HepG2 (cell line): ENCODE data around the gene HTRA2. TPM values are rescaled to one million over a fixed set of nuclear protein-coding genes. Genes with fewer than 3 reads are reported as not detected.

Experiments
- AHR ChIP-seq: IDR thresholded peaks from 2 replicates; pipeline ENCODE4 v1.6.1; 2018; ENCODE audit warnings: missing genetic modification reagents, missing compliant biosample characterization
- CAMTA2 ChIP-seq: sonication (generic); formaldehyde crosslinking; IDR thresholded peaks from 2 replicates; pipeline ENCODE4 v1.4.0; 2020; ENCODE audit warnings: mild to moderate bottlenecking, missing genetic modification reagents, borderline replicate concordance
- CEBPG ChIP-seq: IDR thresholded peaks from 2 replicates; pipeline ENCODE4 v1.6.1; 2016
- CENPT ChIP-seq: sonication (generic); formaldehyde crosslinking; IDR thresholded peaks from 2 replicates; pipeline ENCODE4 v1.8.0; 2022; ENCODE audit warnings: low read depth, mild to moderate bottlenecking, moderate library complexity, missing genetic modification reagents
- FIP1L1 ChIP-seq: fragments of 200-400 bp; formaldehyde crosslinking; IDR thresholded peaks from 2 replicates; pipeline ENCODE4 v1.6.1; 2018; ENCODE audit warnings: low read depth, mild to moderate bottlenecking, low read length, moderate library complexity, borderline replicate concordance; ENCODE audit not compliant: insufficient read depth
- KMT2A ChIP-seq: sonication (generic); formaldehyde crosslinking; IDR thresholded peaks from 2 replicates; pipeline ENCODE4 v1.4.0; 2020; ENCODE audit warnings: missing genetic modification reagents
- MTA3 ChIP-seq: sonication (generic); formaldehyde crosslinking; IDR thresholded peaks from 2 replicates; pipeline ENCODE4 v1.4.0; 2020; ENCODE audit warnings: missing genetic modification reagents
- NFIC ChIP-seq: IDR thresholded peaks from 2 replicates; pipeline ENCODE4 v1.6.1; 2012; ENCODE audit warnings: mild to moderate bottlenecking, low read length, inconsistent platforms
- PATZ1 ChIP-seq: sonication (generic); formaldehyde crosslinking; IDR thresholded peaks from 2 replicates; pipeline ENCODE4 v1.4.0; 2020; ENCODE audit warnings: missing genetic modification reagents
- PAXIP1 ChIP-seq: sonication (generic); formaldehyde crosslinking; conservative IDR thresholded peaks from 2 replicates; pipeline ENCODE4 v1.4.0; 2020; ENCODE audit warnings: mild to moderate bottlenecking, missing genetic modification reagents, moderate library complexity
- RNF2 ChIP-seq: fragments of 450-650 bp; conservative IDR thresholded peaks from 2 replicates; pipeline ENCODE4 v1.6.1; 2016; ENCODE audit warnings: low read depth
- TSC22D2 ChIP-seq: sonication (generic); formaldehyde crosslinking; IDR thresholded peaks from 2 replicates; pipeline ENCODE4 v1.5.1; 2020; ENCODE audit warnings: missing genetic modification reagents, mild to moderate bottlenecking, borderline replicate concordance
- ZFX ChIP-seq: sonication (generic); formaldehyde crosslinking; IDR thresholded peaks from 2 replicates; pipeline ENCODE4 v1.4.0; 2020; ENCODE audit warnings: mild to moderate bottlenecking, low read depth, missing genetic modification reagents, moderate library complexity
- ZNF326 ChIP-seq: sonication (generic); formaldehyde crosslinking; IDR thresholded peaks from 2 replicates; pipeline ENCODE4 v1.4.0; 2020; ENCODE audit warnings: missing genetic modification reagents, borderline replicate concordance
- ZNF564 ChIP-seq: sonication (generic); formaldehyde crosslinking; IDR thresholded peaks from 2 replicates; pipeline ENCODE4 v1.8.1; 2023; ENCODE audit warnings: mild to moderate bottlenecking, missing genetic modification reagents
- ZNF737 ChIP-seq: sonication (generic); formaldehyde crosslinking; IDR thresholded peaks from 2 replicates; pipeline ENCODE4 v1.5.0; 2020; ENCODE audit warnings: missing genetic modification reagents, mild to moderate bottlenecking, borderline replicate concordance
- ZNF770 ChIP-seq: sonication (generic); formaldehyde crosslinking; IDR thresholded peaks from 2 replicates; pipeline ENCODE4 v1.5.0; 2020; ENCODE audit warnings: mild to moderate bottlenecking, missing genetic modification reagents
- ZSCAN9 ChIP-seq: IDR thresholded peaks from 2 replicates; pipeline ENCODE4 v1.6.1; 2016; ENCODE audit warnings: borderline replicate concordance
- polyA plus RNA-seq, 8 experiments: library from polyadenylated mRNA; depleted of rRNA in 3 of 8; stranded (reverse) in 7 of 8; unstranded in 1 of 8; fragments of >200 nt; fragmentation: Illumina TruSeq in 4 of 8; extraction: Trizol in 4 of 8; gene quantifications; 2 replicates each; pipeline versions ENCODE4 v1.2.1 to v1.2.3, GENCODE V29; 2011 to 2016; ENCODE audit warnings: low read depth in 4 of 8, missing spikeins in 1 of 8, mixed read lengths in 1 of 8; ENCODE audit not compliant: insufficient read depth in 1 of 8
- total RNA-seq, 5 experiments: library from RNA; depleted of rRNA; stranded (reverse); fragments of >200 nt; fragmentation: Illumina TruSeq; extraction: Trizol; gene quantifications; 2 replicates each; pipeline ENCODE4 v1.2.3, GENCODE V29; 2016; ENCODE audit warnings: low read depth in 1 of 5
- TF ChIP-seq, protein P1 (sequence below): sonication (generic); formaldehyde crosslinking; IDR thresholded peaks from 2 replicates; pipeline ENCODE4 v1.4.0; 2020; ENCODE audit warnings: missing genetic modification reagents, borderline replicate concordance
- TF ChIP-seq, protein P2 (sequence below): IDR thresholded peaks from 2 replicates; pipeline ENCODE4 v1.6.1; 2016; ENCODE audit warnings: missing genetic modification reagents, missing compliant biosample characterization

Gene HTRA2
- total and polyA plus RNA-seq, 2 of the 13 experiments (the other 11 are each of a cell fraction or from before 2014, with no cell fraction given), result 47.7 to 50.3 TPM

- TF ChIP-seq TSC22D2 (CRISPR knock-in tag) (no peak), MTA3 (CRISPR knock-in tag) (no peak), ZNF770 (CRISPR knock-in tag) (no peak), FIP1L1 (no peak), KMT2A (CRISPR knock-in tag) (no peak), NFIC (no peak), ZNF326 (no peak), RNF2 (no peak), PATZ1 (CRISPR knock-in tag) (peak; percentile 96), ZNF737 (no peak), ZFX (CRISPR knock-in tag) (peak; percentile 77; the same call in 1 of the 2 replicates), AHR (CRISPR knock-in tag) (peak; percentile 49; the same call in 1 of the 2 replicates), CEBPG (CRISPR knock-in tag) (peak; percentile 55), CAMTA2 (no peak), ZNF564 (CRISPR knock-in tag) (no peak), ZSCAN9 (peak; percentile 89), PAXIP1 (CRISPR knock-in tag) (peak; percentile 94), CENPT (CRISPR knock-in tag) (no peak)
- TF ChIP-seq, protein P1, sequence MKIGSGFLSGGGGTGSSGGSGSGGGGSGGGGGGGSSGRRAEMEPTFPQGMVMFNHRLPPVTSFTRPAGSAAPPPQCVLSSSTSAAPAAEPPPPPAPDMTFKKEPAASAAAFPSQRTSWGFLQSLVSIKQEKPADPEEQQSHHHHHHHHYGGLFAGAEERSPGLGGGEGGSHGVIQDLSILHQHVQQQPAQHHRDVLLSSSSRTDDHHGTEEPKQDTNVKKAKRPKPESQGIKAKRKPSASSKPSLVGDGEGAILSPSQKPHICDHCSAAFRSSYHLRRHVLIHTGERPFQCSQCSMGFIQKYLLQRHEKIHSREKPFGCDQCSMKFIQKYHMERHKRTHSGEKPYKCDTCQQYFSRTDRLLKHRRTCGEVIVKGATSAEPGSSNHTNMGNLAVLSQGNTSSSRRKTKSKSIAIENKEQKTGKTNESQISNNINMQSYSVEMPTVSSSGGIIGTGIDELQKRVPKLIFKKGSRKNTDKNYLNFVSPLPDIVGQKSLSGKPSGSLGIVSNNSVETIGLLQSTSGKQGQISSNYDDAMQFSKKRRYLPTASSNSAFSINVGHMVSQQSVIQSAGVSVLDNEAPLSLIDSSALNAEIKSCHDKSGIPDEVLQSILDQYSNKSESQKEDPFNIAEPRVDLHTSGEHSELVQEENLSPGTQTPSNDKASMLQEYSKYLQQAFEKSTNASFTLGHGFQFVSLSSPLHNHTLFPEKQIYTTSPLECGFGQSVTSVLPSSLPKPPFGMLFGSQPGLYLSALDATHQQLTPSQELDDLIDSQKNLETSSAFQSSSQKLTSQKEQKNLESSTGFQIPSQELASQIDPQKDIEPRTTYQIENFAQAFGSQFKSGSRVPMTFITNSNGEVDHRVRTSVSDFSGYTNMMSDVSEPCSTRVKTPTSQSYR (CRISPR knock-in tag), result peak; percentile 85
- TF ChIP-seq, protein P2, sequence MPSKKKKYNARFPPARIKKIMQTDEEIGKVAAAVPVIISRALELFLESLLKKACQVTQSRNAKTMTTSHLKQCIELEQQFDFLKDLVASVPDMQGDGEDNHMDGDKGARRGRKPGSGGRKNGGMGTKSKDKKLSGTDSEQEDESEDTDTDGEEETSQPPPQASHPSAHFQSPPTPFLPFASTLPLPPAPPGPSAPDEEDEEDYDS (CRISPR knock-in tag), result peak; percentile 84
Measured at GRCh38 chr2:74502147-74502719, 27.5 kb upstream of the HTRA2 start (continued).
